ENCODE measurements around the gene PHGDH. TPM values are rescaled to one million over a fixed set of nuclear protein-coding genes. Genes with fewer than 3 reads are reported as not detected.

The PHGDH gene
- total and polyA plus RNA-seq, 2 of the 13 experiments (the other 11 are each of a cell fraction or from before 2014, with no cell fraction given) = 95.8 to 133 TPM

DNA sequence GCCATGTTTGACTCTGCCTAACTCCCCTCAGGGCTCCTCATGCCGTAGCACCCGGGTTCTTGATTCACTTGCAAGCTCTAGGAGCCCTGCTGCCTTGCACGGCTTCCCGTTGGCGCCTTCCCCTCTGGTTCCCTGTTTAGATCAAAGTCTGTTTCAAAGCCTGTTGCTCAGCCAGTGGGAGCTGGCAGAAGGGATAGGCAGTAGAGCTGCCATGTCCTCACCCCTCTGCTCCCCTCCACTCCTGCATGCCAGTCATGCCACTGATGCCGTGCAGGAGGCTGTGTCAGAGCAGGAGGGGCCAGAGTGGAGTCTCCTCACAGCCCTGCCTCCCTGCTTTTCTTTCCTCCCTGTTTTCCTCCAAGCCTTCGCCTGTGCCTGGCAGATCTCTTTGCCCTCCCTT is 30.5 kb downstream of the PHGDH start:
- BruUV-seq (replicated peaks) = no TSS peak
- ATAC-seq (no peak), FAIRE-seq (no peak), DNase-seq (ENCODE audit: low spot score) (no peak)
- Histone ChIP-seq H3K36me3 (replicated peaks in 1 of 2; ENCODE audit: control insufficient read depth in 1 of 2, insufficient read depth in 2 of 2, low read length in 2 of 2) (peaks cover 35 to 68% of the 10 kb centered on the region in 2 experiments), H3K9me3 (ENCODE audit: low read length) (no peaks in the 10 kb centered on the region), H2AFZ (ENCODE audit: low read length) (no peak overlapping the region), H3K27ac (ENCODE audit: extremely low read length, insufficient read depth, low read length) (no peak overlapping the region), H3K27me3 (ENCODE audit: control insufficient read depth in 1 of 2, insufficient read depth in 2 of 2, low read length in 2 of 2) (no peaks in the 10 kb centered on the region), H3K4me1 (ENCODE audit: insufficient read depth, low read length) (peaks cover 31% of the 10 kb centered on the region), H3K9ac (ENCODE audit: insufficient read depth, low read depth, low read length) (no peak overlapping the region), H3K4me2 (ENCODE audit: low read depth, low read length) (no peak overlapping the region), H4K20me1 (ENCODE audit: insufficient read depth, low read length) (no peaks in the 10 kb centered on the region; the same call in 1 of the 2 replicates), H3K4me3 (replicated peaks in 1 of 3; ENCODE audit: insufficient read depth in 1 of 3, low read depth in 2 of 3, low read length in 3 of 3) (no peak overlapping the region), H3K79me2 (ENCODE audit: insufficient read depth, low read length) (no peaks in the 10 kb centered on the region)
- TF ChIP-seq ZFP36L2 (CRISPR knock-in tag; IDR thresholded peaks at IDR 0.05) (no peak), SALL2 (CRISPR knock-in tag; IDR thresholded peaks at IDR 0.05) (no peak)
- TF ChIP-seq, protein P1, sequence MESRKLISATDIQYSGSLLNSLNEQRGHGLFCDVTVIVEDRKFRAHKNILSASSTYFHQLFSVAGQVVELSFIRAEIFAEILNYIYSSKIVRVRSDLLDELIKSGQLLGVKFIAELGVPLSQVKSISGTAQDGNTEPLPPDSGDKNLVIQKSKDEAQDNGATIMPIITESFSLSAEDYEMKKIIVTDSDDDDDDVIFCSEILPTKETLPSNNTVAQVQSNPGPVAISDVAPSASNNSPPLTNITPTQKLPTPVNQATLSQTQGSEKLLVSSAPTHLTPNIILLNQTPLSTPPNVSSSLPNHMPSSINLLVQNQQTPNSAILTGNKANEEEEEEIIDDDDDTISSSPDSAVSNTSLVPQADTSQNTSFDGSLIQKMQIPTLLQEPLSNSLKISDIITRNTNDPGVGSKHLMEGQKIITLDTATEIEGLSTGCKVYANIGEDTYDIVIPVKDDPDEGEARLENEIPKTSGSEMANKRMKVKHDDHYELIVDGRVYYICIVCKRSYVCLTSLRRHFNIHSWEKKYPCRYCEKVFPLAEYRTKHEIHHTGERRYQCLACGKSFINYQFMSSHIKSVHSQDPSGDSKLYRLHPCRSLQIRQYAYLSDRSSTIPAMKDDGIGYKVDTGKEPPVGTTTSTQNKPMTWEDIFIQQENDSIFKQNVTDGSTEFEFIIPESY (CRISPR knock-in tag; IDR thresholded peaks at IDR 0.05) = peak; percentile 63; the same call in 1 of the 2 replicates
- 92% methylated on average over 7 of the region's 7 CpGs for WGBS (ENCODE audit: low lambda C conversion rate)
- ChIA-PET CTCF (ENCODE audit: low intra/inter-chr PET ratio, low total read pairs) (no interaction called here), POLR2A (interaction anchor here (1.9 kb wide), 1 partner anchor 25 kb away, joined by 5 read pairs; no protein-coding TSS in a partner anchor)
- in situ Hi-C loops (cut with HindIII; ENCODE audit: extremely low pct_ligation_motif_present, low pct_unique_long_range_greater_than_20kb) (no loop called here), intact Hi-C loops (cut with micrococcal nuclease; ENCODE audit: unreplicated experiment) (no loop called here)

DNA sequence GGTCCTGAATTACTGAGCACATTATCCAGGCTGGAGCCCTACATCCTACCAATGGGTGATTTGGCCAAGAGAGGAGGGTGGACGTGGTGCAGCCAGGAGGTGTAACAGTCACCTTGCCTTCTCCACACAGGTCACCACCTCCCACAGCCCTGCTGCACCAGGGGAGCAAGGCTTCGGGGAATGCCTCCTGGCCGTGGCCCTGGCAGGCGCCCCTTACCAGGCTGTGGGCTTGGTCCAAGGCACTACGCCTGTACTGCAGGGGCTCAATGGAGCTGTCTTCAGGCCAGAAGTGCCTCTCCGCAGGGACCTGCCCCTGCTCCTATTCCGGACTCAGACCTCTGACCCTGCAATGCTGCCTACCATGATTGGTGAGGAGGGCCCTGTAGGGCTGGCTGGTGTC is 30.9 kb downstream of the PHGDH start:
- H4K20me1 ChIP-seq (ENCODE audit: insufficient read depth, low read length) = no peaks in the 10 kb centered on the region; the same call in 1 of the 2 replicates
- H3K4me3 ChIP-seq (replicated peaks in 1 of 3; ENCODE audit: insufficient read depth in 1 of 3, low read depth in 2 of 3, low read length in 3 of 3) = no peak overlapping the region
- no TSS peak for BruUV-seq (replicated peaks)
- peaks cover 32 to 63% of the 10 kb centered on the region in 2 experiments for H3K36me3 ChIP-seq (replicated peaks in 1 of 2; ENCODE audit: control insufficient read depth in 1 of 2, insufficient read depth in 2 of 2, low read length in 2 of 2)
- H3K27me3 ChIP-seq (ENCODE audit: control insufficient read depth in 1 of 2, insufficient read depth in 2 of 2, low read length in 2 of 2) = no peaks in the 10 kb centered on the region
- intact Hi-C loops (cut with micrococcal nuclease; ENCODE audit: unreplicated experiment) = no loop called here
- peaks cover 32% of the 10 kb centered on the region for H3K4me1 ChIP-seq (ENCODE audit: insufficient read depth, low read length)
- H3K9ac ChIP-seq (ENCODE audit: insufficient read depth, low read depth, low read length) = no peak overlapping the region
- H3K27ac ChIP-seq (ENCODE audit: extremely low read length, insufficient read depth, low read length) = no peak overlapping the region
- no peak overlapping the region for H2AFZ ChIP-seq (ENCODE audit: low read length)
- ChIA-PET CTCF (ENCODE audit: low intra/inter-chr PET ratio, low total read pairs) (no interaction called here), POLR2A (interaction anchor here (1.6 to 2.3 kb wide), 2 partner anchors 30 to 37 kb away, joined by 6 to 7 read pairs; no protein-coding TSS in a partner anchor)
- no peak for ATAC-seq
- no peak for FAIRE-seq
- H3K4me2 ChIP-seq (ENCODE audit: low read depth, low read length) = no peak overlapping the region
- H3K79me2 ChIP-seq (ENCODE audit: insufficient read depth, low read length) = no peaks in the 10 kb centered on the region
- in situ Hi-C loops (cut with HindIII; ENCODE audit: extremely low pct_ligation_motif_present, low pct_unique_long_range_greater_than_20kb) = no loop called here
- DNase-seq (ENCODE audit: low spot score) = no peak
- TF ChIP-seq, protein P2, sequence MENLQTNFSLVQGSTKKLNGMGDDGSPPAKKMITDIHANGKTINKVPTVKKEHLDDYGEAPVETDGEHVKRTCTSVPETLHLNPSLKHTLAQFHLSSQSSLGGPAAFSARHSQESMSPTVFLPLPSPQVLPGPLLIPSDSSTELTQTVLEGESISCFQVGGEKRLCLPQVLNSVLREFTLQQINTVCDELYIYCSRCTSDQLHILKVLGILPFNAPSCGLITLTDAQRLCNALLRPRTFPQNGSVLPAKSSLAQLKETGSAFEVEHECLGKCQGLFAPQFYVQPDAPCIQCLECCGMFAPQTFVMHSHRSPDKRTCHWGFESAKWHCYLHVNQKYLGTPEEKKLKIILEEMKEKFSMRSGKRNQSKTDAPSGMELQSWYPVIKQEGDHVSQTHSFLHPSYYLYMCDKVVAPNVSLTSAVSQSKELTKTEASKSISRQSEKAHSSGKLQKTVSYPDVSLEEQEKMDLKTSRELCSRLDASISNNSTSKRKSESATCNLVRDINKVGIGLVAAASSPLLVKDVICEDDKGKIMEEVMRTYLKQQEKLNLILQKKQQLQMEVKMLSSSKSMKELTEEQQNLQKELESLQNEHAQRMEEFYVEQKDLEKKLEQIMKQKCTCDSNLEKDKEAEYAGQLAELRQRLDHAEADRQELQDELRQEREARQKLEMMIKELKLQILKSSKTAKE (CRISPR knock-in tag; IDR thresholded peaks at IDR 0.05; ENCODE audit: borderline replicate concordance) = no peak
- TF ChIP-seq POLR2A (IDR thresholded peaks at IDR 0.05; ENCODE audit: insufficient read depth in 1 of 2, low read depth in 2 of 2, low read length in 2 of 2) (0 out of 4 replicates have a peak, but pooled peaks of 1 of the 2 experiments have one; percentile 16), SIN3B (IDR thresholded peaks at IDR 0.05; ENCODE audit: low read length) (no peak), RORA (CRISPR knock-in tag; IDR thresholded peaks at IDR 0.05) (no peak), AGO2 (optimal IDR thresholded peaks at IDR 0.05; ENCODE audit: low read depth, low read length) (peak; percentile 50), MTF2 (CRISPR knock-in tag; IDR thresholded peaks at IDR 0.05; ENCODE audit: borderline replicate concordance) (no peak)
- H3K9me3 ChIP-seq (ENCODE audit: low read length) = no peaks in the 10 kb centered on the region
- WGBS (ENCODE audit: low lambda C conversion rate) = 100% methylated on average over 2 of the region's 7 CpGs

Measured in HepG2 (cell line).